Lower leg skin (tissue), 4 donors: ENCODE results near the gene SYNE2. TPM values are rescaled to one million over a fixed set of nuclear protein-coding genes. Genes with fewer than 3 reads are reported as not detected.
"Not testable (repeated sequence)": the region's sequence is repeated elsewhere in the genome, so short reads cannot be mapped to it uniquely, and the experiment has no call there.

Source experiments
- DNase-seq, 2 donors: peaks; one replicate each; pipeline ENCODE4 v3.0.0-alpha.2; 2019; ENCODE audit warnings: low spot score in 2 of 2
- H3K4me3 ChIP-seq: fragments of 200-600 bp; sonication (generic); 2 replicates; pipeline ENCODE4 v1.5.1; 2017; ENCODE audit warnings: mild to moderate bottlenecking, low read depth; ENCODE audit not compliant: poor library complexity, severe bottlenecking
- POLR2A ChIP-seq, 2 donors: fragments of 450-650 bp; IDR thresholded peaks; one replicate each; pipeline ENCODE4 v1.6.1; 2016 to 2017; ENCODE audit warnings: antibody characterized with exemption in 2 of 2, mild to moderate bottlenecking in 1 of 2, moderate library complexity in 1 of 2
- WGBS, 2 donors: methylation state at CpG; one replicate each; pipeline ENCODE4 v1.1.5; 2018; 5-methylcytosine and 5-hydroxymethylcytosine counted together
- intact Hi-C: fragments of 100-400 bp; cut with DNase I; formaldehyde crosslinking; loops from one replicate; pipeline ENCODE4 v1.15.0; 2023; ENCODE audit warnings: low total_unique reads
- total RNA-seq, 4 donors: library from RNA; depleted of rRNA; stranded (reverse); fragments of >200 nt; gene quantifications; one replicate each; pipeline ENCODE4 v1.1.0, GENCODE V29; 2016
- TF ChIP-seq, protein P1 (sequence below), 3 donors: fragments of 450-650 bp; IDR thresholded peaks; one replicate each; pipeline ENCODE4 v1.5.1; 2016; ENCODE audit warnings: antibody characterized with exemption in 3 of 3, mild to moderate bottlenecking in 3 of 3, moderate library complexity in 2 of 3

SYNE2 gene
- total RNA-seq, 4 donors from 2014 or later: 200 to 479 (median 232) TPM

DNA sequence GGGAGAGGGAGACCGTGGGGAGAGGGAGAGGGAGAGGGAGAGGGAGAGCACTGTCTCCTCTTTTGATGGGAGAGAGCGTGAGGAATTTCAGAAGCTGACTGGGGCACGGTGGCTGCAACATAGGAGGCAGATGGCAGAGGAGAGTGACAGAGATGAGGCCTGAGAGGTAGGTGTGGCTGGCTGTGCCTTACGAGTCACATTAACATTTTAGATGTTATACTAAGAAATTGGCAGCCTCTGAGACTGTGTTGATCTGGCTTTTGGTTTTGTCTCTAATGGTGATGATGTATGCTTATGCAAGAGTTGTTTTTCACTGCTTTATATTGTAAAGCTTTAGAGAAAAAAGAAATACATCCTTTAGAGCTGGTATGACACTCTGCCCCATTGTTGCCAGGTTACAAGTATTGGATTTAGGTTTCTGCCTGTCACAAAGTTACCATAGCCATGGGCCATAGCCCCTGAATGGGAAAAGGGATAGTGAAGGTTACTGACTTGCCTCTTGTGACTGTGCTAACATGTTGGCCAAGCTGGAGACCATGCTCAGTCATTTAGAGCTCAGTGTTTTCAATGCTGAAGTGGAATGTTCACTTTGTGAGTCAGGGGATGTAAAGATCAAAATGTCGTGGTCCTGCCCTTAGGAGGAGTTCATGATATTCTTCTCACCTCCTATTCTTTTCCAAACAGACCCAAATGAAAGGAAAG lies 186.2 kb downstream of the SYNE2 start:
- TF ChIP-seq, protein P1, sequence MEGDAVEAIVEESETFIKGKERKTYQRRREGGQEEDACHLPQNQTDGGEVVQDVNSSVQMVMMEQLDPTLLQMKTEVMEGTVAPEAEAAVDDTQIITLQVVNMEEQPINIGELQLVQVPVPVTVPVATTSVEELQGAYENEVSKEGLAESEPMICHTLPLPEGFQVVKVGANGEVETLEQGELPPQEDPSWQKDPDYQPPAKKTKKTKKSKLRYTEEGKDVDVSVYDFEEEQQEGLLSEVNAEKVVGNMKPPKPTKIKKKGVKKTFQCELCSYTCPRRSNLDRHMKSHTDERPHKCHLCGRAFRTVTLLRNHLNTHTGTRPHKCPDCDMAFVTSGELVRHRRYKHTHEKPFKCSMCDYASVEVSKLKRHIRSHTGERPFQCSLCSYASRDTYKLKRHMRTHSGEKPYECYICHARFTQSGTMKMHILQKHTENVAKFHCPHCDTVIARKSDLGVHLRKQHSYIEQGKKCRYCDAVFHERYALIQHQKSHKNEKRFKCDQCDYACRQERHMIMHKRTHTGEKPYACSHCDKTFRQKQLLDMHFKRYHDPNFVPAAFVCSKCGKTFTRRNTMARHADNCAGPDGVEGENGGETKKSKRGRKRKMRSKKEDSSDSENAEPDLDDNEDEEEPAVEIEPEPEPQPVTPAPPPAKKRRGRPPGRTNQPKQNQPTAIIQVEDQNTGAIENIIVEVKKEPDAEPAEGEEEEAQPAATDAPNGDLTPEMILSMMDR (IDR thresholded peaks at IDR 0.05): no peak
- TF ChIP-seq POLR2A (IDR thresholded peaks at IDR 0.05): no peak
- intact Hi-C loops: no loop called here
- no peak for DNase-seq
- H3K4me3 ChIP-seq: no peak overlapping the region
- WGBS, 2 donors: 75 to 80% methylated on average over 5 of the region's 5 CpGs

DNA sequence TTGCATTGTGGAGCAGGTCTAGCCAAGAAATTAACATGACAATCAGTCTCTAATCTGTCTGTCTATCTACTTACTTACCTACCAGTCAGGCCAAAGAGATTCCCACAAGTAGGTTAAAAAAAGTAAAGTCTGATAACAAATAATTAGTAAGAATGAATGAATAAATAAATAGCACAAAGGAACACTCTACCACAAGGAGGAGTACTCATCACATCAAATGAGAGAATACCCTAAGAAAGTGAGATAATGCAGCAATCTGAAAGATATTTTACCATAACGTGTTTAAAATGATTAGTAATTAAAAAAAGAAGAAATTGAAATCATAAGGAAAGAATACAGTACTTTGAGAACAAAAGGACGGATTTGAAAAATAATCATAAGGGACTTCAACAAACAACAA lies 187.2 kb downstream of the SYNE2 start:
- no peak for DNase-seq
- H3K4me3 ChIP-seq: no peak overlapping the region
- TF ChIP-seq POLR2A (IDR thresholded peaks at IDR 0.05): no peak
- TF ChIP-seq, protein P1 (IDR thresholded peaks at IDR 0.05): no peak
- intact Hi-C loops: no loop called here
- 73 to 88% methylated on average over 2 of the region's 2 CpGs for WGBS, 2 donors

DNA sequence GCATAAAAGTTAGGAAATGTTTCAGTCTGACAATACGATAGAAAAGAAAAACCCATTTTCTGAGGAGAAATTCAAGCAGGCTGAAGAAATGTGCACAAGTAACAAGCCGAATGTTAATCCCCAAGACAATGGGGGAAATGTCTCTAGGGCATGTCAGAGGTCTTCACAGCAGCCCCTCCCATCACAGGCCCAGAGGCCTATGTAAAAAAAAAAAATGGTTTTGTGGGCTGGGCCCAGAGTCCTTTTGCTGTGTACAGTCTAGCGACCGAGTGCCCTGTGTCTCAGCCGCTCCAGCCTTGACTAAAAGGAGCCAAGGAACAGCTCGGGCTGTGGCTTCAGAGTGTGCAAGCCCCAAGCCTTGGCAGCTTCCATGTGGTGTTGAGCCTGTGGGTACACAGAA lies 190.5 kb downstream of the SYNE2 start:
- DNase-seq, H3K4me3 ChIP-seq, intact Hi-C loops: not testable (repeated sequence)
- WGBS, 2 donors: 94 to 95% methylated on average over 6 of the region's 6 CpGs

DNA sequence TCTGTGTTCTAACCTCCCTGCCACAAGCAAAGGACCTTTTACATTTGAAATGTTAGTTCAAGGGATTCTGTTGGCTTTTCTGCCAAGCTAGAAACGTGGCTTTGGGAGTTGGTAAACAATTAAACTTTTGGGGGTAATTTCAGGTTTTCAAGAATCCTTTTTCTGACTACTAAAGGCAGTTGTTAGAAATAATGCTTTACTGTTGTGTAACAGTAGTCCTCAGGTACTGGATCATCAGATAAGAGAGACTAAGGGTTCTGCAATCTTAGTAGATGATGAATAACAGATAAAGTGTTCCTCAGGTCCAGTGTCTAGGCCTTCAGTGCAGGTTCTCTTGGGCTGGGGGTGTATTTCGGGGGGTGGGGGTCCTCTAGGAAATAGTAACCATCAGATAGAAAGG lies 192.3 kb downstream of the SYNE2 start:
- WGBS, 2 donors: 89 to 91% methylated on average over 2 of the region's 2 CpGs
- intact Hi-C loops: no loop called here
- no peak for TF ChIP-seq POLR2A (IDR thresholded peaks at IDR 0.05)
- TF ChIP-seq, protein P1 (IDR thresholded peaks at IDR 0.05): no peak
- no peak overlapping the region for H3K4me3 ChIP-seq
- DNase-seq: no peak

DNA sequence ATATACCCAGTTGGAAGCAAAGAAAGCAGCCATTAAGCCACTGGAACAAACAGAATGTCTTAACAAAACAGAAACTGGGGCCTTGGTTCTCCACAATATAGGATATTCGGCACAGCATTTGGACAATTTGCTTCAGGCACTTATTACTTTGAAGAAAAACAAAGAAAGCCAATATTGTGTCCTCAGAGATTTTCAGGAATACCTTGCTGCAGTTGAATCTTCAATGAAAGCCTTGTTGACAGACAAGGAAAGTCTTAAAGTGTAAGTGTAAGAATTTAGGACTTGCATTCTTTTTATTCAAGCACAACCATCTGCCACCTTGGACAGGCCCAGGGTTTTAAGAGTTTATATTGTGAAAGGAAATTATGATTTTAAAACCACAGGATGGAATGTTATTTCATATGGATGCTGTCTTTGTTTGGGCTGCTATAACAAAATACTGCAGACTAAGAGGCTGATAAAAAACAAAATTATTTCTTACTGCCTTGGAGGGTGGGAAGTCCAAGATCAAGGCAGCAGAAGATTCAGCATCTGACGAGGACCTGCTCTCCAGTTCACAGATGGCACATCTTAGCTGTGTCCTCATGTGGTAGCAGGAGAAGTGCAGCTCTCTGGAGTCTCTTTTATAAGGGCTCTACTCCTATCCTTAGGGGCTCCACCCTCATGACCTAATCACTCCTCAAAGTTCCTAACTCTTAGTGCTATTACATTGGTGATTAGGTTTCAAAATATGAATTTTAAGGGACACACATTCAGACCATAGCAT lies 197.0 kb downstream of the SYNE2 start:
- intact Hi-C loops: no loop called here
- H3K4me3 ChIP-seq: no peak overlapping the region
- WGBS, 2 donors: 82 to 83% methylated on average over 2 of the region's 2 CpGs
- no peak for DNase-seq
- TF ChIP-seq, protein P1 (IDR thresholded peaks at IDR 0.05): no peak
- TF ChIP-seq POLR2A (IDR thresholded peaks at IDR 0.05): no peak
